Endothelial cell of umbilical vein (primary cell): ENCODE data around the gene SNRPN. TPM values are rescaled to one million over a fixed set of nuclear protein-coding genes. Genes with fewer than 3 reads are reported as not detected.

Source experiments
- BruUV-seq: library from RNA; stranded (reverse); fragments of 400-500 nt; replicated peaks from 2 replicates; lab custom pipeline; 2021; lab: Mats Ljungman, UMichigan
- CTCF ChIA-PET: fragments of 300-600, 350-600 bp; sonication (Branson Sonifier 250); formaldehyde crosslinking; loops from one replicate; lab custom pipeline; 2021; ENCODE audit warnings: antibody characterized with exemption, inconsistent platforms; lab: Charles Lee
- POLR2A ChIA-PET: fragments of 300-600, 350-600 bp; sonication (Branson Sonifier 250); formaldehyde crosslinking; loops from one replicate; lab custom pipeline; 2021; ENCODE audit warnings: antibody characterized with exemption, inconsistent platforms; lab: Charles Lee
- DNase-seq: peaks from one replicate; pipeline ENCODE4 v3.0.0-alpha.2; 2011; ENCODE audit warnings: low read depth, low spot score
- FAIRE-seq: peaks from 2 replicates; lab custom pipeline; 2011; peaks lifted over from hg19 to GRCh38; lab: Jason Lieb, UNC
- H2AFZ ChIP-seq: 2 replicates; pipeline ENCODE4 v1.6.0; 2012; ENCODE audit warnings: low read depth, low read length, control low read depth, inconsistent platforms
- H3K27ac ChIP-seq: 2 replicates; pipeline ENCODE4 v1.5.1; 2011; ENCODE audit warnings: low read depth, mild to moderate bottlenecking, control low read depth, low read length, moderate library complexity; ENCODE audit not compliant: insufficient read depth
- H3K27me3 ChIP-seq, 2 experiments: 2 replicates each; pipeline versions ENCODE4 v1.6.0 to v1.6.1; 2011; ENCODE audit warnings: low read length in 2 of 2, mixed read lengths in 1 of 2; ENCODE audit not compliant: control insufficient read depth in 2 of 2, insufficient read depth in 2 of 2
- H3K36me3 ChIP-seq, 2 experiments: 2 replicates in 1 of 2; 3 replicates in 1 of 2; pipeline ENCODE4 v1.5.1; 2011; ENCODE audit warnings: low read length in 2 of 2, mild to moderate bottlenecking in 1 of 2, moderate library complexity in 1 of 2; ENCODE audit not compliant: control insufficient read depth in 2 of 2, insufficient read depth in 2 of 2; ENCODE audit errors: extremely low read depth in 1 of 2
- H3K4me1 ChIP-seq: 3 replicates; pipeline ENCODE4 v1.5.1; 2011; ENCODE audit warnings: mild to moderate bottlenecking, low read length; ENCODE audit not compliant: control insufficient read depth, insufficient read depth; ENCODE audit errors: extremely low read depth
- H3K4me2 ChIP-seq: 2 replicates; pipeline ENCODE4 v1.6.1; 2011; ENCODE audit warnings: low read length, control low read depth, mixed read lengths; ENCODE audit not compliant: insufficient read depth
- H3K4me3 ChIP-seq, 3 experiments: fragments of 200-600 bp in 1 of 3; sonication (generic), shearing (Covaris generic) in 1 of 3; replicated peaks in 1 of 3; 2 replicates each; pipeline ENCODE4 v1.5.1; 2011 to 2016; ENCODE audit warnings: control low read depth in 3 of 3, low read length in 3 of 3, mild to moderate bottlenecking in 2 of 3, inconsistent platforms in 1 of 3, low read depth in 1 of 3, moderate library complexity in 1 of 3; ENCODE audit not compliant: insufficient read depth in 1 of 3
- H3K79me2 ChIP-seq: 2 replicates; pipeline ENCODE4 v1.6.0; 2012; ENCODE audit warnings: low read length, inconsistent platforms; ENCODE audit not compliant: control insufficient read depth, insufficient read depth
- H3K9ac ChIP-seq: replicated peaks from 2 replicates; pipeline ENCODE3; 2011; ENCODE audit warnings: low read length, control low read depth; ENCODE audit not compliant: insufficient read depth; ENCODE audit errors: extremely low read depth
- H3K9me1 ChIP-seq: replicated peaks from 3 replicates; pipeline ENCODE4 v1.6.0; 2011; ENCODE audit warnings: mild to moderate bottlenecking, low read length; ENCODE audit not compliant: control insufficient read depth, insufficient read depth; ENCODE audit errors: extremely low read depth
- H3K9me3 ChIP-seq: replicated peaks from 2 replicates; pipeline ENCODE4 v1.5.1; 2012; ENCODE audit warnings: low read length, inconsistent platforms; ENCODE audit not compliant: control insufficient read depth, insufficient read depth
- H4K20me1 ChIP-seq: replicated peaks from 2 replicates; pipeline ENCODE3; 2011; ENCODE audit warnings: mild to moderate bottlenecking, low read length; ENCODE audit not compliant: control insufficient read depth, insufficient read depth; ENCODE audit errors: extremely low read depth
- CTCF ChIP-seq, 2 donors: IDR thresholded peaks; 1 replicate in 1 of 2; 2 replicates in 1 of 2; pipeline ENCODE4 v1.5.1; 2011; ENCODE audit warnings: low read length in 2 of 2, mild to moderate bottlenecking in 2 of 2, moderate library complexity in 2 of 2, control low read depth in 1 of 2, inconsistent platforms in 1 of 2, low read depth in 1 of 2; ENCODE audit not compliant: insufficient read depth in 1 of 2; ENCODE audit errors: extremely low read depth in 1 of 2
- EZH2 ChIP-seq: IDR thresholded peaks from 2 replicates; pipeline ENCODE4 v1.6.1; 2012; ENCODE audit warnings: borderline replicate concordance, low read depth, mild to moderate bottlenecking, moderate library complexity, low read length, inconsistent platforms; ENCODE audit not compliant: severe bottlenecking
- FOS ChIP-seq: IDR thresholded peaks from 2 replicates; pipeline ENCODE4 v1.6.1; 2011; ENCODE audit warnings: mild to moderate bottlenecking, low read length, moderate library complexity, borderline replicate concordance; ENCODE audit not compliant: insufficient read depth
- GATA2 ChIP-seq: IDR thresholded peaks from 2 replicates; pipeline ENCODE4 v1.7.0; 2011; ENCODE audit warnings: low read depth, mild to moderate bottlenecking, moderate library complexity, mixed read lengths, low read length; ENCODE audit not compliant: insufficient read length, insufficient read depth
- JUN ChIP-seq: IDR thresholded peaks from 2 replicates; pipeline ENCODE4 v1.6.1; 2011; ENCODE audit warnings: borderline replicate concordance, low read depth; ENCODE audit not compliant: insufficient read length, insufficient read depth
- MAX ChIP-seq: IDR thresholded peaks from 2 replicates; pipeline ENCODE4 v1.6.1; 2011; ENCODE audit not compliant: insufficient read depth, insufficient read length
- MYC ChIP-seq: IDR thresholded peaks from one replicate; pipeline ENCODE4 v1.6.1; 2011; ENCODE audit warnings: mild to moderate bottlenecking, low read depth, low read length
- POLR2A ChIP-seq: IDR thresholded peaks from 2 replicates; pipeline ENCODE4 v1.6.1; 2012; ENCODE audit warnings: low read depth, mild to moderate bottlenecking, control low read depth, low read length
- POLR2AphosphoS5 ChIP-seq: IDR thresholded peaks from 2 replicates; pipeline ENCODE4 v1.6.1; 2012; ENCODE audit warnings: low read depth, mild to moderate bottlenecking, control low read depth, low read length, moderate library complexity; ENCODE audit not compliant: insufficient read depth
- dilution Hi-C: fragments of 300-500 bp; cut with MboI; formaldehyde crosslinking; loops from one replicate; pipeline ENCODE4 v1.15.0; 2019; ENCODE audit warnings: low sequenced_read_pairs; ENCODE audit not compliant: extremely low pct_ligation_motif_present
- intact Hi-C: fragments of 100-400 bp; cut with micrococcal nuclease; formaldehyde crosslinking; loops from one replicate; pipeline ENCODE4 v1.10.0; 2022
- polyA plus RNA-seq, 4 experiments: library from polyadenylated mRNA; depleted of rRNA in 3 of 4; stranded (reverse) in 3 of 4; unstranded in 1 of 4; fragments of >200 nt; gene quantifications; 2 replicates each; pipeline versions ENCODE4 v1.2.1 to v1.2.3, GENCODE V29; 2011 to 2012; ENCODE audit warnings: missing spikeins in 1 of 4
- total RNA-seq: library from RNA; stranded (reverse); gene quantifications from 2 replicates; pipeline ENCODE4 v1.2.3, GENCODE V29; 2021

Gene SNRPN
- total and polyA plus RNA-seq, 2 donors (not counting 3 experiments of a cell fraction or from before 2014, with no cell fraction given): 103 to 163 TPM

GRCh38 chr15:24924153-24924552 is 30.6 kb upstream of the SNRPN start:
- Histone ChIP-seq H4K20me1 (no peaks in the 10 kb centered on the region), H3K4me2 (no peak overlapping the region), H3K9me3 (no peaks in the 10 kb centered on the region), H3K4me1 (no peaks in the 10 kb centered on the region), H3K27ac (no peak overlapping the region), H3K36me3 (no peaks in the 10 kb centered on the region), H3K9ac (no peak overlapping the region), H3K9me1 (no peaks in the 10 kb centered on the region), H3K79me2 (no peaks in the 10 kb centered on the region), H3K27me3 (no peaks in the 10 kb centered on the region), H2AFZ (no peak overlapping the region), H3K4me3 (no peak overlapping the region)
- no TSS peak for BruUV-seq
- DNase-seq (no peak), FAIRE-seq (no peak)
- CTCF ChIA-PET: no interaction called here
- intact Hi-C loops: no loop called here
- POLR2A ChIA-PET: no interaction called here
- TF ChIP-seq POLR2A (no peak), MAX (no peak), EZH2 (no peak), MYC (no peak), JUN (no peak), GATA2 (no peak)
- dilution Hi-C loops: no loop called here

GRCh38 chr15:24924621-24925020 is 30.2 kb upstream of the SNRPN start:
- Histone ChIP-seq H3K4me2 (no peak overlapping the region), H3K27me3 (no peaks in the 10 kb centered on the region), H3K4me1 (no peaks in the 10 kb centered on the region), H3K4me3 (no peak overlapping the region), H3K27ac (no peak overlapping the region), H3K9me1 (no peaks in the 10 kb centered on the region), H2AFZ (no peak overlapping the region), H3K9me3 (no peaks in the 10 kb centered on the region), H3K79me2 (no peaks in the 10 kb centered on the region), H3K36me3 (no peaks in the 10 kb centered on the region), H4K20me1 (no peaks in the 10 kb centered on the region), H3K9ac (no peak overlapping the region)
- CTCF ChIA-PET: no interaction called here
- BruUV-seq: no TSS peak
- POLR2A ChIA-PET: no interaction called here
- no peak for FAIRE-seq
- TF ChIP-seq POLR2AphosphoS5: no peak
- no peak for TF ChIP-seq MYC
- no peak for TF ChIP-seq FOS
- TF ChIP-seq EZH2: no peak
- no peak for TF ChIP-seq POLR2A
- no peak for TF ChIP-seq GATA2
- TF ChIP-seq JUN: no peak
- TF ChIP-seq CTCF (IDR thresholded peaks at IDR 0.05; ENCODE audit: extremely low read depth in 1 of 2, insufficient read depth in 1 of 2, low read depth in 1 of 2, low read length in 2 of 2): no peak
- no peak for TF ChIP-seq MAX
- intact Hi-C loops (no loop called here), dilution Hi-C loops (no loop called here)
- peak; percentile 23 for DNase-seq
